ENCODE measurements around the gene WDR6.
A peak's percentile ranks its signal among the peaks of the same experiment; 100 is the strongest.
"Not testable (repeated sequence)": the region's sequence is repeated elsewhere in the genome, so short reads cannot be mapped to it uniquely, and the experiment has no call there.

The WDR6 gene

GRCh38 chr3:48990636-48991469, 16.3 kb upstream of the WDR6 start:
- DNase-seq (ENCODE audit: low read depth in 2 of 2): no peak

GRCh38 chr3:48991851-48992545, 15.2 kb upstream of the WDR6 start:
- DNase-seq (ENCODE audit: low read depth in 2 of 2): no peak

GRCh38 chr3:48993834-48994233, 13.4 kb upstream of the WDR6 start:
- DNase-seq (ENCODE audit: low read depth in 2 of 2): no peak

- no peak for DNase-seq (ENCODE audit: low read depth in 2 of 2)
These were observed 10.6 kb upstream of the WDR6 start for GRCh38 chr3:48996640-48997039.

- DNase-seq (ENCODE audit: low read depth in 2 of 2): no peak
These were observed 10.0 kb upstream of the WDR6 start for GRCh38 chr3:48997102-48997635.

GRCh38 chr3:48997714-48998637, 9.2 kb upstream of the WDR6 start:
- no peak for DNase-seq (ENCODE audit: low read depth in 2 of 2)

- no peak for DNase-seq (ENCODE audit: low read depth in 2 of 2)
These were observed 7.9 kb upstream of the WDR6 start for GRCh38 chr3:48999085-48999858.

GRCh38 chr3:49001155-49001554, 6.0 kb upstream of the WDR6 start:
- no peak for DNase-seq (ENCODE audit: low read depth in 2 of 2)

GRCh38 chr3:49004352-49005302, 2.6 kb upstream of the WDR6 start:
- no peak for DNase-seq (ENCODE audit: low read depth in 2 of 2)

- no peak for DNase-seq (ENCODE audit: low read depth in 2 of 2)
These were observed 1.9 kb upstream of the WDR6 start for GRCh38 chr3:49005303-49005680.

GRCh38 chr3:49005998-49006397, 1.2 kb upstream of the WDR6 start:
- no peak for DNase-seq (ENCODE audit: low read depth in 2 of 2)

GRCh38 chr3:49006408-49007067, 653 bp upstream of the WDR6 start:
- no peak for DNase-seq (ENCODE audit: low read depth in 2 of 2)

GRCh38 chr3:49007771-49008528, 759 bp downstream of the WDR6 start:
- peak; percentile 77 to 83 for DNase-seq (ENCODE audit: low read depth in 2 of 2)

GRCh38 chr3:49008627-49009026, 1.4 kb downstream of the WDR6 start:
- DNase-seq (ENCODE audit: low read depth in 2 of 2): not testable (repeated sequence)

- DNase-seq (ENCODE audit: low read depth in 2 of 2): no peak
These were observed 2.2 kb downstream of the WDR6 start for GRCh38 chr3:49009396-49009795.

- no peak for DNase-seq (ENCODE audit: low read depth in 2 of 2)
These were observed 5.3 kb downstream of the WDR6 start for GRCh38 chr3:49012441-49013017.

GRCh38 chr3:49013113-49013737, 6.0 kb downstream of the WDR6 start:
- DNase-seq (ENCODE audit: low read depth in 2 of 2): no peak

Data from activated CD4-positive, alpha-beta T cell treated with anti-CD3 and anti-CD28 coated beads for 24 hours (primary cell).